ENCODE results near the gene NFASC.
A peak's percentile ranks its signal among the peaks of the same experiment; 100 is the strongest.

Gene NFASC

GRCh38 chr1:204923201-204923600 is 52.5 kb downstream of the NFASC start:
- no peak for DNase-seq (ENCODE audit: low read depth)
- TF ChIP-seq CTCF (conservative IDR thresholded peaks at IDR 0.05; ENCODE audit: low read length) = no peak
- no peak overlapping the region for H3K4me3 ChIP-seq (ENCODE audit: low read length)

- DNase-seq (ENCODE audit: low read depth) = no peak
- no peak overlapping the region for H3K4me3 ChIP-seq (ENCODE audit: low read length)
- no peak for TF ChIP-seq CTCF (conservative IDR thresholded peaks at IDR 0.05; ENCODE audit: low read length)
These were observed 53.0 kb downstream of the NFASC start for GRCh38 chr1:204923626-204924012.

GRCh38 chr1:204924013-204924759 is 53.5 kb downstream of the NFASC start:
- no peak for TF ChIP-seq CTCF (conservative IDR thresholded peaks at IDR 0.05; ENCODE audit: low read length)
- DNase-seq (ENCODE audit: low read depth) = peak; percentile 36

GRCh38 chr1:204925701-204926100 is 55.0 kb downstream of the NFASC start:
- TF ChIP-seq CTCF (conservative IDR thresholded peaks at IDR 0.05; ENCODE audit: low read length) = no peak
- DNase-seq (ENCODE audit: low read depth) = no peak

More at GRCh38 chr1:204924013-204924759, 53.5 kb downstream of the NFASC start:
- H3K4me3 ChIP-seq (ENCODE audit: low read length) = no peak overlapping the region

GRCh38 chr1:204927673-204928641 is 57.3 kb downstream of the NFASC start:
- no peak for TF ChIP-seq CTCF (conservative IDR thresholded peaks at IDR 0.05; ENCODE audit: low read length)
- DNase-seq (ENCODE audit: low read depth) = no peak

More at GRCh38 chr1:204925701-204926100, 55.0 kb downstream of the NFASC start:
- H3K4me3 ChIP-seq (ENCODE audit: low read length) = no peak overlapping the region

GRCh38 chr1:204928671-204929486 is 58.2 kb downstream of the NFASC start:
- TF ChIP-seq CTCF (conservative IDR thresholded peaks at IDR 0.05; ENCODE audit: low read length) = no peak
- no peak overlapping the region for H3K4me3 ChIP-seq (ENCODE audit: low read length)
- no peak for DNase-seq (ENCODE audit: low read depth)

More at GRCh38 chr1:204927673-204928641, 57.3 kb downstream of the NFASC start:
- H3K4me3 ChIP-seq (ENCODE audit: low read length) = no peak overlapping the region
